GM13977 (cell line): Measurements from ENCODE around the gene CENPN.

Source experiments
- DNase-seq: peaks from one replicate; pipeline ENCODE4 v3.0.0; 2012; ENCODE audit warnings: low spot score
- in situ Hi-C: fragments of 300-500 bp; cut with MboI; formaldehyde crosslinking; loops from one replicate; pipeline ENCODE4 v1.12.0; 2022; ENCODE audit warnings: low sequenced_read_pairs, low pct_unique_long_range_greater_than_20kb, mixed read lengths, inconsistent platforms; ENCODE audit not compliant: unreplicated experiment
- TF ChIP-seq, protein P1 (sequence below): IDR thresholded peaks from 2 replicates; pipeline ENCODE4 v1.5.1; 2012; ENCODE audit warnings: mild to moderate bottlenecking, control low read depth; ENCODE audit not compliant: insufficient read depth; ENCODE audit errors: extremely low read depth, missing control alignments

The CENPN gene

DNA sequence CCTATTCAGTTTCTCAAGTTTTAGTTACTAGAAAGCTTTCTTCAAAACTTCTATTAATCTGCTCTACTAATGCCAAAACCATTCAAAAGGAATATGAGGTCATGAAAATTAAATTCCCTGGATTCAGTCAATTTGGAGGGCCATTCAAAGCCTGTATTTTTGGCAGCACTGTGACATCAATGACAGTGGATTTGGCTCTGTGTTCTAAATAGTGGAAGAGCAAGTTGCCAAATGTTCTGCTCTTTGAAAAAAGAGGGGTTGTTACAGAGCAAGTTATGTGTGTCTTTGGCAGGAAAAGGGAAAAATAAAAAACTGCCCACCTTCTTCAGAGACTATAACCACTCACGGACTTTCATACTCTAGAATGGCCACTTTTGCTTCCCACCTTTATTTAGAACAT, 73.2 kb downstream of the CENPN start:
- in situ Hi-C loops: no loop called here
- TF ChIP-seq, protein P1, sequence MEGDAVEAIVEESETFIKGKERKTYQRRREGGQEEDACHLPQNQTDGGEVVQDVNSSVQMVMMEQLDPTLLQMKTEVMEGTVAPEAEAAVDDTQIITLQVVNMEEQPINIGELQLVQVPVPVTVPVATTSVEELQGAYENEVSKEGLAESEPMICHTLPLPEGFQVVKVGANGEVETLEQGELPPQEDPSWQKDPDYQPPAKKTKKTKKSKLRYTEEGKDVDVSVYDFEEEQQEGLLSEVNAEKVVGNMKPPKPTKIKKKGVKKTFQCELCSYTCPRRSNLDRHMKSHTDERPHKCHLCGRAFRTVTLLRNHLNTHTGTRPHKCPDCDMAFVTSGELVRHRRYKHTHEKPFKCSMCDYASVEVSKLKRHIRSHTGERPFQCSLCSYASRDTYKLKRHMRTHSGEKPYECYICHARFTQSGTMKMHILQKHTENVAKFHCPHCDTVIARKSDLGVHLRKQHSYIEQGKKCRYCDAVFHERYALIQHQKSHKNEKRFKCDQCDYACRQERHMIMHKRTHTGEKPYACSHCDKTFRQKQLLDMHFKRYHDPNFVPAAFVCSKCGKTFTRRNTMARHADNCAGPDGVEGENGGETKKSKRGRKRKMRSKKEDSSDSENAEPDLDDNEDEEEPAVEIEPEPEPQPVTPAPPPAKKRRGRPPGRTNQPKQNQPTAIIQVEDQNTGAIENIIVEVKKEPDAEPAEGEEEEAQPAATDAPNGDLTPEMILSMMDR: no peak
- no peak for DNase-seq

DNA sequence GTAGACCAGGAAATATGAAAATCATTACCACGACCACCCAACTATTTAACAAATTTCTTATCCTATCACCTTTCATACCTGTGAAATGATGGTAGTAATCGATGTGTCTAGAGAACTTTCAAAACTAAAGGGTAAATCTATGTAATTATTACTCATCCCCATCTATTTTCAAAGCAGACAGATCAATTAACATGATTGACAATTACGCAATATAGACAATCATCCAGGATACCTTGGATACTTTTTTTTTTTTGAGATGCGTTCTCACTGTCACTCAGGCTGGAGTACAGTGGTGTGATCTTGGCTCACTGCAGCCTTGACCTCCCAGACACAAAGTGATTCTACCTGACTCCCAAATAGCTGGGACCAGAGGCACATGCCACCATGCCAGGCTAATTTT, 74.0 kb downstream of the CENPN start:
- DNase-seq: no peak
- TF ChIP-seq, protein P1: no peak
- in situ Hi-C loops: no loop called here
